ENCODE data around the gene CCDC93.

GRCh38 chr2:117952228-117952627, 61.6 kb downstream of the CCDC93 start:
- TF ChIP-seq CTCF (IDR thresholded peaks at IDR 0.05; ENCODE audit: low read depth, low read length) (no peak), POLR2A (IDR thresholded peaks at IDR 0.05; ENCODE audit: extremely low read depth, insufficient read length) (no peak), MAX (IDR thresholded peaks at IDR 0.05; ENCODE audit: low read depth, low read length) (no peak), MYC (IDR thresholded peaks at IDR 0.05; ENCODE audit: low read depth, low read length) (no peak)
